ENCODE measurements around the gene HOXC11. TPM values are rescaled to one million over a fixed set of nuclear protein-coding genes. Genes with fewer than 3 reads are reported as not detected.

The HOXC11 gene
- total RNA-seq, 2 experiments from 2014 or later, result not detected

GRCh38 chr12:53983568-53983949 lies 10.6 kb downstream of the HOXC11 start:
- no peak for DNase-seq
- H3K4me3 Mint-ChIP-seq, result no peak overlapping the region
- H3K36me3 Mint-ChIP-seq, result no peaks in the 10 kb centered on the region
- H3K27ac Mint-ChIP-seq, result no peak overlapping the region
- ATAC-seq, result no peak
- CTCF ChIA-PET, result interaction anchor here (2.1 to 3.5 kb wide), 3 partner anchors 21 to 207 kb away, joined by 7 to 19 read pairs (median 13); no protein-coding TSS in a partner anchor
- H3K27me3 Mint-ChIP-seq, result peaks cover 97% of the 10 kb centered on the region
- H3K4me1 Mint-ChIP-seq, result peaks cover 12% of the 10 kb centered on the region
- no peaks in the 10 kb centered on the region for H3K9me3 Mint-ChIP-seq (ENCODE audit: low read depth)

- CTCF ChIA-PET, result interaction anchor here (1.2 to 5.4 kb wide), 10 partner anchors 12 to 231 kb away, joined by 3 to 41 read pairs (median 8); partner anchors contain the start of genes HOXC11, HOXC6 and HOXC9
- peaks cover 15% of the 10 kb centered on the region for H3K4me1 Mint-ChIP-seq
- no peaks in the 10 kb centered on the region for H3K36me3 Mint-ChIP-seq
- no peak overlapping the region for H3K27ac Mint-ChIP-seq
- DNase-seq (no peak), ATAC-seq (no peak)
- no peaks in the 10 kb centered on the region for H3K9me3 Mint-ChIP-seq (ENCODE audit: low read depth)
- H3K27me3 Mint-ChIP-seq, result peaks cover 97% of the 10 kb centered on the region
- H3K4me3 Mint-ChIP-seq, result no peak overlapping the region
These were observed 11.1 kb downstream of the HOXC11 start for GRCh38 chr12:53983950-53984572.

GRCh38 chr12:53984901-53985691 lies 12.2 kb downstream of the HOXC11 start, which contains the start of gene HOXC10:
TSS of gene HOXC10 (plus strand) at chr12:53985146. CDS start at chr12:53985260, 114 bp downstream.
- peaks cover 24% of the 10 kb centered on the region for H3K4me1 Mint-ChIP-seq
- H3K36me3 Mint-ChIP-seq, result no peaks in the 10 kb centered on the region
- peak; percentile 67 for ATAC-seq

GRCh38 chr12:53985692-53985993 lies 12.7 kb downstream of the HOXC11 start:
- H3K9me3 Mint-ChIP-seq (ENCODE audit: low read depth), result no peaks in the 10 kb centered on the region
- no peaks in the 10 kb centered on the region for H3K36me3 Mint-ChIP-seq
- CTCF ChIA-PET, result interaction anchor here (0.8 to 5.4 kb wide), 13 partner anchors 14 to 222 kb away, joined by 3 to 41 read pairs (median 7); partner anchors contain the start of genes HOXC11, HOXC6 and HOXC9
- H3K4me1 Mint-ChIP-seq, result peaks cover 29% of the 10 kb centered on the region
- no peak for DNase-seq
- no peak for ATAC-seq
- peaks cover 97% of the 10 kb centered on the region for H3K27me3 Mint-ChIP-seq
- H3K27ac Mint-ChIP-seq, result no peak overlapping the region
- H3K4me3 Mint-ChIP-seq, result no peak overlapping the region

More at GRCh38 chr12:53984901-53985691, 12.2 kb downstream of the HOXC11 start, which contains the start of gene HOXC10:
- Mint-ChIP-seq H3K9me3 (ENCODE audit: low read depth) (no peaks in the 10 kb centered on the region), H3K27ac (peak within 1 kb of the TSS; percentile 28), H3K27me3 (peaks cover 97% of the 10 kb centered on the region), H3K4me3 (no peak within 1 kb of the TSS)
- DNase-seq, result peak; percentile 89
- CTCF ChIA-PET, result interaction anchor here (0.6 to 5.4 kb wide), 21 partner anchors 13 to 592 kb away, joined by 3 to 41 read pairs (median 4); partner anchors contain the start of genes HOXC11, HOXC6 and HOXC9

- ATAC-seq (no peak), DNase-seq (no peak)
- Mint-ChIP-seq H3K4me3 (no peak overlapping the region), H3K9me3 (ENCODE audit: low read depth) (no peaks in the 10 kb centered on the region), H3K27me3 (peaks cover 97% of the 10 kb centered on the region), H3K27ac (no peak overlapping the region), H3K4me1 (peaks cover 29% of the 10 kb centered on the region), H3K36me3 (no peaks in the 10 kb centered on the region)
- CTCF ChIA-PET, result interaction anchor here (0.6 to 5.4 kb wide), 12 partner anchors 14 to 723 kb away, joined by 3 to 41 read pairs (median 9); partner anchors contain the start of genes HOXC11 and HOXC9
These were observed 13.2 kb downstream of the HOXC11 start for GRCh38 chr12:53985994-53986685.

- no peak for DNase-seq
- CTCF ChIA-PET, result interaction anchor here (1.2 to 5.4 kb wide), 12 partner anchors 13 to 236 kb away, joined by 3 to 41 read pairs (median 10); partner anchors contain the start of genes CISTR, HOXC5 and HOXC9
- ATAC-seq, result no peak
- Mint-ChIP-seq H3K27me3 (peaks cover 97% of the 10 kb centered on the region), H3K27ac (no peak overlapping the region), H3K4me1 (peaks cover 29% of the 10 kb centered on the region), H3K4me3 (no peak overlapping the region), H3K9me3 (ENCODE audit: low read depth) (no peaks in the 10 kb centered on the region), H3K36me3 (no peaks in the 10 kb centered on the region)
These were observed 14.0 kb downstream of the HOXC11 start for GRCh38 chr12:53986686-53987483.

GRCh38 chr12:53987787-53988230 lies 14.9 kb downstream of the HOXC11 start:
- no peak for ATAC-seq
- H3K36me3 Mint-ChIP-seq, result no peaks in the 10 kb centered on the region
- CTCF ChIA-PET, result interaction anchor here (0.8 to 5.4 kb wide), 11 partner anchors 12 to 241 kb away, joined by 3 to 41 read pairs (median 4); partner anchors contain the start of genes CISTR, HOXC5 and HOXC9
- H3K27me3 Mint-ChIP-seq, result peaks cover 96% of the 10 kb centered on the region
- no peak overlapping the region for H3K27ac Mint-ChIP-seq
- H3K9me3 Mint-ChIP-seq (ENCODE audit: low read depth), result no peaks in the 10 kb centered on the region
- H3K4me3 Mint-ChIP-seq, result no peak overlapping the region
- H3K4me1 Mint-ChIP-seq, result peaks cover 29% of the 10 kb centered on the region
- no peak for DNase-seq

- peaks cover 29% of the 10 kb centered on the region for H3K4me1 Mint-ChIP-seq
- no peaks in the 10 kb centered on the region for H3K9me3 Mint-ChIP-seq (ENCODE audit: low read depth)
- H3K4me3 Mint-ChIP-seq, result no peak overlapping the region
- no peak overlapping the region for H3K27ac Mint-ChIP-seq
- CTCF ChIA-PET, result interaction anchor here (0.8 to 5.4 kb wide), 9 partner anchors 11 to 242 kb away, joined by 3 to 41 read pairs (median 9); partner anchors contain the start of genes HOXC5 and HOXC9
- no peaks in the 10 kb centered on the region for H3K36me3 Mint-ChIP-seq
- peaks cover 96% of the 10 kb centered on the region for H3K27me3 Mint-ChIP-seq
- no peak for DNase-seq
- ATAC-seq, result no peak
These were observed 15.8 kb downstream of the HOXC11 start for GRCh38 chr12:53988541-53989226.

GRCh38 chr12:53989227-53990113 lies 16.5 kb downstream of the HOXC11 start:
- peak; percentile 28 for ATAC-seq
- CTCF ChIA-PET, result interaction anchor here (1.0 to 5.4 kb wide), 7 partner anchors 10 to 243 kb away, joined by 3 to 41 read pairs (median 14); partner anchors contain the start of gene HOXC9
- H3K27ac Mint-ChIP-seq, result no peak overlapping the region
- H3K4me3 Mint-ChIP-seq, result no peak overlapping the region
- H3K9me3 Mint-ChIP-seq (ENCODE audit: low read depth), result no peaks in the 10 kb centered on the region
- H3K27me3 Mint-ChIP-seq, result peaks cover 98% of the 10 kb centered on the region
- peak; percentile 52 for DNase-seq
- peaks cover 27% of the 10 kb centered on the region for H3K4me1 Mint-ChIP-seq
- H3K36me3 Mint-ChIP-seq, result no peaks in the 10 kb centered on the region

GRCh38 chr12:53990311-53991076 lies 17.6 kb downstream of the HOXC11 start:
- Mint-ChIP-seq H3K27me3 (peaks cover 97% of the 10 kb centered on the region), H3K4me1 (peaks cover 28% of the 10 kb centered on the region), H3K4me3 (no peak overlapping the region), H3K36me3 (peaks cover 1% of the 10 kb centered on the region), H3K27ac (no peak overlapping the region), H3K9me3 (ENCODE audit: low read depth) (no peaks in the 10 kb centered on the region)
- no peak for DNase-seq
- CTCF ChIA-PET, result interaction anchor here (1.0 to 3.8 kb wide), 9 partner anchors 9 to 217 kb away, joined by 3 to 20 read pairs (median 4); partner anchors contain the start of genes HOXC4 and HOXC9
- no peak for ATAC-seq

Measured in activated CD8-positive, alpha-beta memory T cell treated with anti-CD3 and anti-CD28 coated beads, Interleukin-2, amount 10 ng/mL, durations not matched to agents 7 days and 5 days (primary cell).